IMR-90 (cell line): ENCODE measurements around the gene ATP13A2. TPM values are rescaled to one million over a fixed set of nuclear protein-coding genes. Genes with fewer than 3 reads are reported as not detected.

Experiments
- ATAC-seq: fragments of 200-7000 bp; cut with Tn5 transposase; 2 replicates; pipeline ENCODE4 v1.9.1; 2020; ENCODE audit warnings: low read depth, mild to moderate bottlenecking, moderate library complexity
- BruUV-seq: library from RNA; stranded (reverse); fragments of 400-500 nt; replicated peaks from 2 replicates; lab custom pipeline; 2021; lab: Mats Ljungman, UMichigan
- CTCF ChIA-PET: fragments of 300-600 bp; formaldehyde crosslinking; extraction: SDS; loops from one replicate; lab custom pipeline; 2021; ENCODE audit warnings: antibody characterized with exemption; lab: Yijun Ruan, JAX
- POLR2A ChIA-PET: fragments of 300-600 bp; sonication (Branson Sonifier 250); formaldehyde crosslinking; loops from one replicate; lab custom pipeline; 2022; ENCODE audit warnings: antibody characterized with exemption; ENCODE audit not compliant: unreplicated experiment; lab: Charles Lee
- DNase-seq: peaks from one replicate; pipeline ENCODE4 v3.0.0; 2013
- H2AFZ ChIP-seq: replicated peaks from 2 replicates; pipeline ENCODE3; 2013; ENCODE audit warnings: low read length, mild to moderate bottlenecking; ENCODE audit not compliant: poor library complexity
- H2AK5ac ChIP-seq: 2 replicates; pipeline ENCODE4 v1.6.1; 2013; ENCODE audit warnings: low read depth, low read length, inconsistent platforms
- H2AK9ac ChIP-seq: replicated peaks from 2 replicates; pipeline ENCODE3; 2013; ENCODE audit warnings: mild to moderate bottlenecking, low read depth, low read length, moderate library complexity; ENCODE audit not compliant: poor library complexity
- H2BK120ac ChIP-seq: 2 replicates; pipeline ENCODE4 v1.6.1; 2013; ENCODE audit warnings: low read depth, low read length, inconsistent platforms
- H2BK15ac ChIP-seq: 3 replicates; pipeline ENCODE4 v1.6.1; 2013; ENCODE audit warnings: low read depth, low read length, inconsistent platforms
- H2BK20ac ChIP-seq: 2 replicates; pipeline ENCODE4 v1.6.1; 2013; ENCODE audit warnings: low read depth, mild to moderate bottlenecking, inconsistent platforms, low read length, moderate library complexity
- H2BK5ac ChIP-seq: 2 replicates; pipeline ENCODE4 v1.6.1; 2013; ENCODE audit warnings: mild to moderate bottlenecking, low read depth, low read length, inconsistent platforms; ENCODE audit not compliant: poor library complexity, severe bottlenecking
- H3K14ac ChIP-seq: replicated peaks from 2 replicates; pipeline ENCODE4 v1.6.1; 2013; ENCODE audit warnings: low read depth, low read length, inconsistent platforms
- H3K18ac ChIP-seq: 2 replicates; pipeline ENCODE4 v1.6.1; 2013; ENCODE audit warnings: low read depth, low read length, control low read depth
- H3K23ac ChIP-seq: 2 replicates; pipeline ENCODE4 v1.6.1; 2013; ENCODE audit warnings: low read depth, low read length, inconsistent platforms
- H3K27ac ChIP-seq: 2 replicates; pipeline ENCODE4 v1.5.1; 2013; ENCODE audit warnings: mild to moderate bottlenecking, control low read depth, low read length; ENCODE audit not compliant: insufficient read depth
- H3K27me3 ChIP-seq: 2 replicates; pipeline ENCODE4 v1.6.1; 2013; ENCODE audit warnings: low read length; ENCODE audit not compliant: control insufficient read depth, insufficient read depth
- H3K36me3 ChIP-seq: 2 replicates; pipeline ENCODE4 v1.6.1; 2013; ENCODE audit warnings: low read length, mixed read lengths; ENCODE audit not compliant: control insufficient read depth, insufficient read depth
- H3K4ac ChIP-seq: 2 replicates; pipeline ENCODE4 v1.6.1; 2013; ENCODE audit warnings: low read depth, low read length, inconsistent platforms
- H3K4me1 ChIP-seq: 2 replicates; pipeline ENCODE4 v1.6.1; 2013; ENCODE audit warnings: low read length, mixed read lengths; ENCODE audit not compliant: control insufficient read depth, insufficient read depth
- H3K4me2 ChIP-seq: 2 replicates; pipeline ENCODE4 v1.6.1; 2013; ENCODE audit warnings: low read depth, mild to moderate bottlenecking, control low read depth, low read length, moderate library complexity
- H3K4me3 ChIP-seq: 2 replicates; pipeline ENCODE4 v1.5.1; 2013; ENCODE audit warnings: low read depth, mild to moderate bottlenecking, control low read depth, low read length, moderate library complexity; ENCODE audit not compliant: insufficient read depth
- H3K56ac ChIP-seq: 2 replicates; pipeline ENCODE4 v1.6.1; 2013; ENCODE audit warnings: low read length, inconsistent platforms; ENCODE audit not compliant: insufficient read depth; ENCODE audit errors: extremely low read depth
- H3K79me1 ChIP-seq, 2 experiments: 2 replicates each; pipeline ENCODE4 v1.6.1; 2013; ENCODE audit warnings: low read length in 2 of 2, inconsistent platforms in 1 of 2, low read depth in 1 of 2
- H3K9ac ChIP-seq: 2 replicates; pipeline ENCODE4 v1.6.1; 2013; ENCODE audit warnings: low read depth, low read length, control low read depth
- H3K9me1 ChIP-seq: 2 replicates; pipeline ENCODE4 v1.6.1; 2013; ENCODE audit warnings: low read length, inconsistent platforms; ENCODE audit not compliant: insufficient read depth
- H3K9me3 ChIP-seq: 2 replicates; pipeline ENCODE4 v1.6.1; 2013; ENCODE audit warnings: low read length; ENCODE audit not compliant: control insufficient read depth, insufficient read depth
- H4K20me1 ChIP-seq: 2 replicates; pipeline ENCODE4 v1.6.1; 2013; ENCODE audit warnings: low read length, inconsistent platforms; ENCODE audit not compliant: insufficient read depth
- H4K5ac ChIP-seq: 2 replicates; pipeline ENCODE4 v1.6.1; 2013; ENCODE audit warnings: mild to moderate bottlenecking, low read depth, low read length, control low read depth
- H4K8ac ChIP-seq, 2 experiments: 2 replicates each; pipeline ENCODE4 v1.6.1; 2013; ENCODE audit warnings: low read depth in 2 of 2, low read length in 2 of 2, control low read depth in 1 of 2, inconsistent platforms in 1 of 2
- H4K91ac ChIP-seq: 2 replicates; pipeline ENCODE4 v1.6.1; 2013; ENCODE audit warnings: low read depth, low read length, inconsistent platforms; ENCODE audit not compliant: insufficient read depth
- FOS ChIP-seq: fragments of 150-350 bp; IDR thresholded peaks from 2 replicates; pipeline ENCODE4 v1.6.1; 2016; ENCODE audit warnings: low read depth, low read length
- MAFK ChIP-seq: IDR thresholded peaks from 2 replicates; pipeline ENCODE4 v1.6.1; 2012; ENCODE audit warnings: low read depth, low read length, improper control_type of control experiment
- MXI1 ChIP-seq: IDR thresholded peaks from 2 replicates; pipeline ENCODE4 v1.6.1; 2012; ENCODE audit warnings: low read depth, mild to moderate bottlenecking, low read length, moderate library complexity, borderline replicate concordance
- RCOR1 ChIP-seq: IDR thresholded peaks from 2 replicates; pipeline ENCODE4 v1.6.1; 2012; ENCODE audit warnings: mild to moderate bottlenecking, low read length, improper control_type of control experiment; ENCODE audit not compliant: insufficient replicate concordance
- WGBS, 2 experiments: methylation state at CpG; one replicate each; pipeline versions ENCODE4 v1.1.5 to v1.1.7; 2013; ENCODE audit warnings: missing lambda C conversion rate in 2 of 2; ENCODE audit not compliant: insufficient read length in 1 of 2; ENCODE audit errors: extremely low coverage in 2 of 2; 5-methylcytosine and 5-hydroxymethylcytosine counted together
- dilution Hi-C: fragments of 300-500 bp; cut with HindIII; formaldehyde crosslinking; loops from one replicate; pipeline ENCODE4 v1.14.3; 2018; ENCODE audit warnings: low sequenced_read_pairs; ENCODE audit not compliant: unreplicated experiment
- in situ Hi-C: fragments of 300-500 bp; cut with MboI; formaldehyde crosslinking; loops from 3 replicates; pipeline ENCODE4 v1.14.3; 2019; ENCODE audit warnings: low sequenced_read_pairs, inconsistent platforms, mixed read lengths
- intact Hi-C: fragments of 100-400 bp; cut with micrococcal nuclease; formaldehyde crosslinking; loops from 2 replicates; pipeline ENCODE4 v1.10.0; 2022
- polyA plus RNA-seq, 3 experiments: library from polyadenylated mRNA; depleted of rRNA; stranded (reverse); fragments of >200 nt; gene quantifications; 2 replicates each; pipeline ENCODE4 v1.2.3, GENCODE V29; 2012; ENCODE audit warnings: low replicate concordance in 1 of 3
- total RNA-seq: library from RNA; depleted of rRNA; stranded (reverse); fragments of >200 nt; gene quantifications from 2 replicates; pipeline ENCODE4 v1.2.3, GENCODE V29; 2012
- TF ChIP-seq, protein P1 (sequence below): fragments of 150-350 bp; IDR thresholded peaks from 2 replicates; pipeline ENCODE4 v1.6.1; 2016; ENCODE audit warnings: low read depth, mild to moderate bottlenecking, low read length, moderate library complexity, borderline replicate concordance
- TF ChIP-seq, protein P2 (sequence below): conservative IDR thresholded peaks from 2 replicates; pipeline ENCODE4 v1.5.1; 2012; ENCODE audit warnings: mild to moderate bottlenecking, low read depth, low read length, improper control_type of control experiment

The ATP13A2 gene
- total and polyA plus RNA-seq, 2 of the 4 experiments (the other 2 are of a cell fraction), result 5.7 to 18.9 TPM

DNA sequence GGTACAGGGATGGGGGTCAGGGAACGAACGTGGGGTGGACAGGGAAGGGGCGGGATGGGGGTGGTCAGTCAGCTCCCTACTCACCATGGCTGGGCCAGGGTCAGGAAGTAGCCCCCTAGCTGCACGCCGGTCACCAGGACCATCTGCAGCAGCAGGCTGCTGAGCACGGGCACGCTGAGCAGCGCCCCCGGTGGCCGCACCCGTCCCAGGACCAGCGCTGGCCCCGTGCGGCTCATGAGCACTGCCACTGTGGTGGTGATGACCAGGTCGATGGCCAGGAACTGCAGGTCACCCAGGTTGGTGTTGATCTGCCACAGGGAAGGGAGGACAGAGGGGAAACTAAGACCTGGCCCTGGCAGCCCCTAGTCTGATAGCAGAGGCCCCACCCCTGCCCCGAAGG is 24.8 kb downstream of the ATP13A2 start:
- Histone ChIP-seq H2BK5ac (no peak overlapping the region), H2AFZ (peak overlapping the region; percentile 14), H3K79me1 (no peaks in the 10 kb centered on the region), H2AK5ac (no peak overlapping the region), H3K27me3 (no peaks in the 10 kb centered on the region), H3K9ac (no peak overlapping the region), H4K91ac (no peak overlapping the region), H2BK20ac (no peak overlapping the region), H3K23ac (no peak overlapping the region), H4K8ac (no peak overlapping the region), H3K9me1 (no peaks in the 10 kb centered on the region), H2BK120ac (no peak overlapping the region), H3K9me3 (no peaks in the 10 kb centered on the region), H4K5ac (no peak overlapping the region), H2BK15ac (no peak overlapping the region), H4K20me1 (no peaks in the 10 kb centered on the region), H3K18ac (no peak overlapping the region), H3K14ac (no peak overlapping the region), H3K4me3 (no peak overlapping the region), H3K36me3 (peaks cover 13% of the 10 kb centered on the region), H3K4me1 (peaks cover 2% of the 10 kb centered on the region; the same call in 1 of the 2 replicates), H3K56ac (no peak overlapping the region), H3K4ac (no peak overlapping the region), H2AK9ac (no peak overlapping the region), H3K4me2 (no peak overlapping the region), H3K27ac (no peak overlapping the region)
- intact Hi-C loops (no loop called here), dilution Hi-C loops (no loop called here), in situ Hi-C loops (no loop called here)
- TF ChIP-seq, protein P1, sequence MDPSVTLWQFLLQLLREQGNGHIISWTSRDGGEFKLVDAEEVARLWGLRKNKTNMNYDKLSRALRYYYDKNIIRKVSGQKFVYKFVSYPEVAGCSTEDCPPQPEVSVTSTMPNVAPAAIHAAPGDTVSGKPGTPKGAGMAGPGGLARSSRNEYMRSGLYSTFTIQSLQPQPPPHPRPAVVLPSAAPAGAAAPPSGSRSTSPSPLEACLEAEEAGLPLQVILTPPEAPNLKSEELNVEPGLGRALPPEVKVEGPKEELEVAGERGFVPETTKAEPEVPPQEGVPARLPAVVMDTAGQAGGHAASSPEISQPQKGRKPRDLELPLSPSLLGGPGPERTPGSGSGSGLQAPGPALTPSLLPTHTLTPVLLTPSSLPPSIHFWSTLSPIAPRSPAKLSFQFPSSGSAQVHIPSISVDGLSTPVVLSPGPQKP, result no peak
- TF ChIP-seq, protein P2, sequence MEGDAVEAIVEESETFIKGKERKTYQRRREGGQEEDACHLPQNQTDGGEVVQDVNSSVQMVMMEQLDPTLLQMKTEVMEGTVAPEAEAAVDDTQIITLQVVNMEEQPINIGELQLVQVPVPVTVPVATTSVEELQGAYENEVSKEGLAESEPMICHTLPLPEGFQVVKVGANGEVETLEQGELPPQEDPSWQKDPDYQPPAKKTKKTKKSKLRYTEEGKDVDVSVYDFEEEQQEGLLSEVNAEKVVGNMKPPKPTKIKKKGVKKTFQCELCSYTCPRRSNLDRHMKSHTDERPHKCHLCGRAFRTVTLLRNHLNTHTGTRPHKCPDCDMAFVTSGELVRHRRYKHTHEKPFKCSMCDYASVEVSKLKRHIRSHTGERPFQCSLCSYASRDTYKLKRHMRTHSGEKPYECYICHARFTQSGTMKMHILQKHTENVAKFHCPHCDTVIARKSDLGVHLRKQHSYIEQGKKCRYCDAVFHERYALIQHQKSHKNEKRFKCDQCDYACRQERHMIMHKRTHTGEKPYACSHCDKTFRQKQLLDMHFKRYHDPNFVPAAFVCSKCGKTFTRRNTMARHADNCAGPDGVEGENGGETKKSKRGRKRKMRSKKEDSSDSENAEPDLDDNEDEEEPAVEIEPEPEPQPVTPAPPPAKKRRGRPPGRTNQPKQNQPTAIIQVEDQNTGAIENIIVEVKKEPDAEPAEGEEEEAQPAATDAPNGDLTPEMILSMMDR, result peak; percentile 33
- TF ChIP-seq MAFK (no peak), MXI1 (no peak), FOS (no peak), RCOR1 (no peak)
- no peak for DNase-seq
- WGBS, 2 experiments, result 57% methylated on average over 3 of the region's 16 CpGs; no CpG with 5 or more reads in 1 of the 2 experiments
- POLR2A ChIA-PET, result no interaction called here
- CTCF ChIA-PET, result no interaction called here
- BruUV-seq, result no TSS peak
- ATAC-seq, result no peak
